GM12891 (cell line): ENCODE results near the gene HOXA1.

Experiments
- POLR2A ChIP-seq: IDR thresholded peaks from 2 replicates; pipeline ENCODE4 v1.6.1; 2011; ENCODE audit warnings: low read depth, low read length, control low read depth
- POLR2AphosphoS5 ChIP-seq: IDR thresholded peaks from 2 replicates; pipeline ENCODE4 v1.6.1; 2011; ENCODE audit warnings: low read depth, low read length, control low read depth
- SPI1 ChIP-seq: IDR thresholded peaks from 2 replicates; pipeline ENCODE4 v1.6.1; 2011; ENCODE audit warnings: low read depth, low read length, control low read depth
- TAF1 ChIP-seq: IDR thresholded peaks from 2 replicates; pipeline ENCODE4 v1.6.1; 2011; ENCODE audit warnings: low read depth, low read length, control low read depth

GRCh38 chr7:27107391-27108381 lies 11.9 kb upstream of the HOXA1 start:
- TF ChIP-seq POLR2A (no peak), POLR2AphosphoS5 (no peak), TAF1 (no peak), SPI1 (no peak)
